ENCODE measurements around the gene POLR3A.
A peak's percentile ranks its signal among the peaks of the same experiment; 100 is the strongest.

The POLR3A gene

GRCh38 chr10:77959384-77959783 is 69.9 kb downstream of the POLR3A start:
- TF ChIP-seq CTCF (IDR thresholded peaks at IDR 0.05; ENCODE audit: unreplicated experiment in 3 of 3), result no peak
- Mint-ChIP-seq H3K4me1 (no peaks in the 10 kb centered on the region), H3K36me3 (ENCODE audit: low read depth) (no peaks in the 10 kb centered on the region), H3K27ac (no peak overlapping the region), H3K9me3 (peaks cover 9% of the 10 kb centered on the region), H3K27me3 (ENCODE audit: low read depth) (no peaks in the 10 kb centered on the region), H3K4me3 (no peak overlapping the region)

- Mint-ChIP-seq H3K27me3 (ENCODE audit: low read depth) (no peaks in the 10 kb centered on the region), H3K9me3 (peaks cover 19% of the 10 kb centered on the region), H3K4me1 (no peaks in the 10 kb centered on the region), H3K27ac (no peak overlapping the region), H3K4me3 (no peak overlapping the region), H3K36me3 (ENCODE audit: low read depth) (peaks cover 7% of the 10 kb centered on the region)
- TF ChIP-seq CTCF (IDR thresholded peaks at IDR 0.05; ENCODE audit: unreplicated experiment in 3 of 3), result no peak
Observed at GRCh38 chr10:77955136-77955535, 74.2 kb downstream of the POLR3A start.

- Mint-ChIP-seq H3K36me3 (ENCODE audit: low read depth) (peaks cover 7% of the 10 kb centered on the region), H3K27me3 (ENCODE audit: low read depth) (no peaks in the 10 kb centered on the region), H3K27ac (peak overlapping the region in 2 of 3 experiments; percentile 22 to 84), H3K4me1 (peaks cover 12% of the 10 kb centered on the region), H3K9me3 (peaks cover 19% of the 10 kb centered on the region), H3K4me3 (no peak overlapping the region)
- TF ChIP-seq CTCF (IDR thresholded peaks at IDR 0.05; ENCODE audit: unreplicated experiment in 3 of 3), result no peak
Observed at GRCh38 chr10:77949167-77949566, 80.1 kb downstream of the POLR3A start.

- no peak for TF ChIP-seq CTCF (IDR thresholded peaks at IDR 0.05; ENCODE audit: unreplicated experiment in 3 of 3)
Observed at GRCh38 chr10:77946084-77946483, 83.2 kb downstream of the POLR3A start.

GRCh38 chr10:77944519-77944918 is 84.8 kb downstream of the POLR3A start:
- H3K9me3 Mint-ChIP-seq, result no peaks in the 10 kb centered on the region
- TF ChIP-seq CTCF (IDR thresholded peaks at IDR 0.05; ENCODE audit: unreplicated experiment in 3 of 3), result no peak
- H3K27ac Mint-ChIP-seq, result peak overlapping the region in 2 of 3 experiments; percentile 71 to 83
- no peak overlapping the region for H3K4me3 Mint-ChIP-seq
- H3K27me3 Mint-ChIP-seq (ENCODE audit: low read depth), result peaks cover 7% of the 10 kb centered on the region
- no peaks in the 10 kb centered on the region for H3K36me3 Mint-ChIP-seq (ENCODE audit: low read depth)
- peaks cover 39% of the 10 kb centered on the region for H3K4me1 Mint-ChIP-seq

More at GRCh38 chr10:77946084-77946483, 83.2 kb downstream of the POLR3A start:
- Mint-ChIP-seq H3K27ac (peak overlapping the region in 2 of 3 experiments; percentile 11 to 15), H3K4me1 (peaks cover 26% of the 10 kb centered on the region), H3K27me3 (ENCODE audit: low read depth) (peaks cover 4% of the 10 kb centered on the region), H3K36me3 (ENCODE audit: low read depth) (no peaks in the 10 kb centered on the region), H3K9me3 (peaks cover 8% of the 10 kb centered on the region), H3K4me3 (no peak overlapping the region)

- peaks cover 41% of the 10 kb centered on the region for H3K4me1 Mint-ChIP-seq
- H3K4me3 Mint-ChIP-seq, result peak overlapping the region in 1 of 3 experiments; percentile 23
- peaks cover 7% of the 10 kb centered on the region for H3K27me3 Mint-ChIP-seq (ENCODE audit: low read depth)
- H3K9me3 Mint-ChIP-seq, result no peaks in the 10 kb centered on the region
- peak overlapping the region; percentile 76 to 92 (median 80) for H3K27ac Mint-ChIP-seq
- H3K36me3 Mint-ChIP-seq (ENCODE audit: low read depth), result no peaks in the 10 kb centered on the region
- TF ChIP-seq CTCF (IDR thresholded peaks at IDR 0.05; ENCODE audit: unreplicated experiment in 3 of 3), result no peak
Observed at GRCh38 chr10:77943121-77943901, 86.0 kb downstream of the POLR3A start.

All from nephron (organoid).